Liver (tissue), 9 donors: ENCODE data around the gene FMR1. TPM values are rescaled to one million over a fixed set of nuclear protein-coding genes. Genes with fewer than 3 reads are reported as not detected.

ENCODE experiments used
- DNase-seq: peaks from one replicate; pipeline ENCODE4 v3.0.0-alpha.2; 2017; ENCODE audit warnings: low spot score
- H3K27ac ChIP-seq, 2 donors: one replicate each; pipeline ENCODE4 v1.7.0; 2013; ENCODE audit warnings: inconsistent platforms in 2 of 2, low read length in 2 of 2, control low read depth in 1 of 2, low read depth in 1 of 2, mild to moderate bottlenecking in 1 of 2
- H3K27me3 ChIP-seq, 4 donors: one replicate each; pipeline versions ENCODE4 v1.6.1 to v1.7.0; 2013; ENCODE audit warnings: low read length in 3 of 4, inconsistent platforms in 1 of 4, mild to moderate bottlenecking in 1 of 4, moderate library complexity in 1 of 4; ENCODE audit not compliant: control insufficient read depth in 4 of 4, insufficient read depth in 4 of 4
- H3K36me3 ChIP-seq, 4 donors: one replicate each; pipeline versions ENCODE4 v1.6.1 to v1.7.0; 2013; ENCODE audit warnings: low read length in 3 of 4, mild to moderate bottlenecking in 3 of 4, low read depth in 1 of 4, moderate library complexity in 1 of 4; ENCODE audit not compliant: control insufficient read depth in 4 of 4, insufficient read depth in 3 of 4
- H3K4me1 ChIP-seq, 4 donors: one replicate each; pipeline versions ENCODE4 v1.6.1 to v1.7.0; 2013; ENCODE audit warnings: low read length in 3 of 4, mild to moderate bottlenecking in 3 of 4, moderate library complexity in 1 of 4; ENCODE audit not compliant: control insufficient read depth in 4 of 4, insufficient read depth in 4 of 4
- H3K4me3 ChIP-seq, 3 donors: one replicate each; pipeline versions ENCODE4 v1.6.1 to v1.7.0; 2013; ENCODE audit warnings: low read length in 3 of 3, control low read depth in 1 of 3, low read depth in 1 of 3, mild to moderate bottlenecking in 1 of 3
- H3K9ac ChIP-seq, 2 donors: one replicate each; pipeline ENCODE4 v1.7.0; 2013; ENCODE audit warnings: low read length in 2 of 2, mild to moderate bottlenecking in 2 of 2, moderate library complexity in 2 of 2, control low read depth in 1 of 2, low read depth in 1 of 2
- H3K9me3 ChIP-seq, 4 donors: one replicate each; pipeline versions ENCODE4 v1.6.1 to v1.7.0; 2013; ENCODE audit warnings: low read length in 3 of 4; ENCODE audit not compliant: control insufficient read depth in 4 of 4
- EGR1 ChIP-seq, 2 donors: IDR thresholded peaks; 2 replicates each; pipeline ENCODE4 v1.6.1; 2016 to 2018; ENCODE audit warnings: antibody characterized with exemption in 2 of 2, low read depth in 2 of 2
- FOXA1 ChIP-seq: IDR thresholded peaks from 2 replicates; pipeline ENCODE4 v1.6.1; 2016; ENCODE audit warnings: antibody characterized with exemption
- FOXA2 ChIP-seq: IDR thresholded peaks from 2 replicates; pipeline ENCODE4 v1.6.1; 2016; ENCODE audit warnings: antibody characterized with exemption
- GABPA ChIP-seq, 2 donors: IDR thresholded peaks in 1 of 2; conservative IDR thresholded peaks in 1 of 2; 2 replicates each; pipeline ENCODE4 v1.6.1; 2016; ENCODE audit warnings: antibody characterized with exemption in 2 of 2, mild to moderate bottlenecking in 1 of 2, moderate library complexity in 1 of 2
- HNF4A ChIP-seq, 2 donors: conservative IDR thresholded peaks; 2 replicates each; pipeline ENCODE4 v1.6.1; 2016; ENCODE audit warnings: antibody characterized with exemption in 2 of 2, mild to moderate bottlenecking in 2 of 2
- HNF4G ChIP-seq: IDR thresholded peaks from 2 replicates; pipeline ENCODE4 v1.6.1; 2016; ENCODE audit warnings: antibody characterized with exemption
- JUND ChIP-seq, 2 donors: IDR thresholded peaks; 2 replicates each; pipeline ENCODE4 v1.6.1; 2016; ENCODE audit warnings: antibody characterized with exemption in 2 of 2
- NR2F2 ChIP-seq: IDR thresholded peaks from 2 replicates; pipeline ENCODE4 v1.6.1; 2016; ENCODE audit warnings: antibody characterized with exemption
- RAD21 ChIP-seq, 2 donors: IDR thresholded peaks; 2 replicates each; pipeline ENCODE4 v1.6.1; 2016; ENCODE audit warnings: antibody characterized with exemption in 2 of 2, mild to moderate bottlenecking in 2 of 2
- RXRA ChIP-seq, 2 donors: IDR thresholded peaks; 2 replicates each; pipeline ENCODE4 v1.6.1; 2017 to 2018; ENCODE audit warnings: antibody characterized with exemption in 2 of 2, mild to moderate bottlenecking in 1 of 2
- SP1 ChIP-seq: IDR thresholded peaks from 2 replicates; pipeline ENCODE4 v1.6.1; 2018; ENCODE audit warnings: antibody characterized with exemption, mild to moderate bottlenecking
- TAF1 ChIP-seq: conservative IDR thresholded peaks from 2 replicates; pipeline ENCODE4 v1.6.1; 2016; ENCODE audit warnings: antibody characterized with exemption, mild to moderate bottlenecking
- YY1 ChIP-seq: IDR thresholded peaks from 2 replicates; pipeline ENCODE4 v1.6.1; 2016; ENCODE audit warnings: antibody characterized with exemption, mild to moderate bottlenecking
- WGBS: extraction: QIAGEN DNeasy Blood & Tissue Kit; methylation state at CpG from one replicate; pipeline ENCODE4 v1.1.7; 2013; 5-methylcytosine and 5-hydroxymethylcytosine counted together
- polyA plus RNA-seq, 2 donors: library from polyadenylated mRNA; stranded (reverse) in 1 of 2; unstranded in 1 of 2; fragments of 200-250 nt in 1 of 2; fragments of >200 nt in 1 of 2; fragmentation: Nextera tagmentation in 1 of 2; extraction: Ambion mirVana in 1 of 2; gene quantifications; one replicate each; pipeline versions ENCODE4 v1.2.1 to v1.2.3, GENCODE V29; 2013 to 2015
- total RNA-seq, 2 donors: library from RNA; depleted of rRNA; stranded (reverse); fragments of >200 nt; gene quantifications; one replicate each; pipeline ENCODE4 v1.2.3, GENCODE V29; 2014
- TF ChIP-seq, protein P1 (sequence below): IDR thresholded peaks from 2 replicates; pipeline ENCODE4 v1.6.1; 2016; ENCODE audit warnings: antibody characterized with exemption
- TF ChIP-seq, protein P2 (sequence below): IDR thresholded peaks from 2 replicates; pipeline ENCODE4 v1.6.1; 2016; ENCODE audit warnings: antibody characterized with exemption
- TF ChIP-seq, protein P3 (sequence below): IDR thresholded peaks from 2 replicates; pipeline ENCODE4 v1.6.1; 2016; ENCODE audit warnings: antibody characterized with exemption, mild to moderate bottlenecking
- TF ChIP-seq, protein P4 (sequence below): IDR thresholded peaks from 2 replicates; pipeline ENCODE4 v1.6.1; 2016; ENCODE audit warnings: antibody characterized with exemption
- TF ChIP-seq, protein P5 (sequence below): fragments of 150-350 bp; IDR thresholded peaks from 2 replicates; pipeline ENCODE4 v1.5.1; 2017; ENCODE audit warnings: improper control_type of control experiment, low read depth, low read length; ENCODE audit not compliant: missing input control
- donor health status: healthy.
- donor health status: healthy.
- donor health status: healthy.
- donor health status: healthy.
- donor health status: healthy.

Gene FMR1
- total and polyA plus RNA-seq, 4 donors: 10.9 to 29.4 (median 16.8) TPM

DNA sequence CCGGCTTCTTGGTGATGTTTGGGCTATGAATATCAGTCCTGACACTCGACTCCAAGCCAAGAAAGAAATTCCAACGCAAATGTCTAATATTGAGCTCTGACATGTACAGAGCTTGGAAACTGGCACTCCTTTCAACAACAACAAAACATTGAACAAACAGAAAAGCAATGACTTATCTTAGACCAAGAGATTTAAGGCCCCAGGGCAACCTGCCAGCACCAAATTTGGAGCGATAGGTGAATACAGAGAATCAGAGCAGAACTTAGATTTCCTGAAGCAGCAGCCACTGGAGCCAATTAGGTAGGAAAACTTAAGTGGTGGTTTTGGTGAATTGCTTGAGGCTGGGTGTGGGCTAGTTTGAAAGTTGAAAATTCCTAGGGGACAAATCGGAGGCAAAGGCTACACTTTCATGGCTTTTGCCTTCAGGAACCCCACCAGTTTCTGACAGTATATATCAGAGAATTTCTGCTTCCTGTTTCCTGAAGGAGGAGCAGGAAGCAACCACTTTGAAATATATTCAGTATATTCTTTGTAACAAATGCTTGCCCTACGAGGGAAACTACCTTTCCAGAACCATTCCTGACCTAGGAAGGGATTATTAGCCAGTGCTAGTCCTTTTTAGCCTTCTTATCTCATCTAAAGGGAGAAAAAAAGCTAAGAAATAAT lies 10.1 kb upstream of the FMR1 start:
- H3K9me3 ChIP-seq: no peaks in the 10 kb centered on the region
- H3K27ac ChIP-seq: no peak overlapping the region
- TF ChIP-seq EGR1 (IDR thresholded peaks at IDR 0.05; ENCODE audit: low read depth in 2 of 2) (no peak), RAD21 (IDR thresholded peaks at IDR 0.05) (no peak), JUND (IDR thresholded peaks at IDR 0.05) (no peak), HNF4G (no peak), TAF1 (no peak), NR2F2 (no peak), FOXA1 (no peak), FOXA2 (no peak), HNF4A (conservative IDR thresholded peaks at IDR 0.05) (no peak), GABPA (IDR thresholded peaks at IDR 0.05 in 1 of 2, conservative IDR thresholded peaks at IDR 0.05 in 1 of 2) (no peak)
- TF ChIP-seq, protein P1, sequence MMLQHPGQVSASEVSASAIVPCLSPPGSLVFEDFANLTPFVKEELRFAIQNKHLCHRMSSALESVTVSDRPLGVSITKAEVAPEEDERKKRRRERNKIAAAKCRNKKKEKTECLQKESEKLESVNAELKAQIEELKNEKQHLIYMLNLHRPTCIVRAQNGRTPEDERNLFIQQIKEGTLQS: no peak
- TF ChIP-seq, protein P2, sequence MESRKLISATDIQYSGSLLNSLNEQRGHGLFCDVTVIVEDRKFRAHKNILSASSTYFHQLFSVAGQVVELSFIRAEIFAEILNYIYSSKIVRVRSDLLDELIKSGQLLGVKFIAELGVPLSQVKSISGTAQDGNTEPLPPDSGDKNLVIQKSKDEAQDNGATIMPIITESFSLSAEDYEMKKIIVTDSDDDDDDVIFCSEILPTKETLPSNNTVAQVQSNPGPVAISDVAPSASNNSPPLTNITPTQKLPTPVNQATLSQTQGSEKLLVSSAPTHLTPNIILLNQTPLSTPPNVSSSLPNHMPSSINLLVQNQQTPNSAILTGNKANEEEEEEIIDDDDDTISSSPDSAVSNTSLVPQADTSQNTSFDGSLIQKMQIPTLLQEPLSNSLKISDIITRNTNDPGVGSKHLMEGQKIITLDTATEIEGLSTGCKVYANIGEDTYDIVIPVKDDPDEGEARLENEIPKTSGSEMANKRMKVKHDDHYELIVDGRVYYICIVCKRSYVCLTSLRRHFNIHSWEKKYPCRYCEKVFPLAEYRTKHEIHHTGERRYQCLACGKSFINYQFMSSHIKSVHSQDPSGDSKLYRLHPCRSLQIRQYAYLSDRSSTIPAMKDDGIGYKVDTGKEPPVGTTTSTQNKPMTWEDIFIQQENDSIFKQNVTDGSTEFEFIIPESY: no peak
- H3K4me3 ChIP-seq: no peak overlapping the region
- H3K4me1 ChIP-seq: no peaks in the 10 kb centered on the region
- no peak for DNase-seq
- H3K9ac ChIP-seq: no peak overlapping the region
- no peaks in the 10 kb centered on the region for H3K36me3 ChIP-seq
- peaks cover 0 to 2% (median 0%) of the 10 kb centered on the region in 4 donors for H3K27me3 ChIP-seq
- 80% methylated on average over 6 of the region's 6 CpGs for WGBS

DNA sequence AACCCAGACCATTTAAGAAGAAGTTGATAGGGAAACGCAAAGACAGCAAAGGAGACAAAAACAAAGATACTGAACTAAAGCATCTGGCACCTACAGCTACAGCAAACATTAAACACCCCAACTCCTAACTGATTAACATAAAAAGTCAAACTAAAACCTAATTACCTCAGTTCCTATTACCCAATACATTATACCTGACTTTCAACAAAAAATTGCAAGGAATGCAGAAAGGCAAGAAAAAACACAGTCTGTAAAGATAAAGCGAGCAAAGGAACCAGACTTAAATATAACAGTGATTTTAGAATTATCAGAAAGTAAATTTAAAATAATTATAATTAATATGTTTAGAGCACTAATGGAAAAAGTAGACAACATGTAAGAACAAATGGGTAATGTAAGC lies 9.4 kb upstream of the FMR1 start:
- no peak for DNase-seq
- Histone ChIP-seq H3K4me1 (no peaks in the 10 kb centered on the region), H3K27ac (no peak overlapping the region), H3K9me3 (no peaks in the 10 kb centered on the region), H3K36me3 (no peaks in the 10 kb centered on the region), H3K4me3 (no peak overlapping the region), H3K27me3 (peaks cover 0 to 2% (median 0%) of the 10 kb centered on the region in 4 donors), H3K9ac (no peak overlapping the region)
- 96% methylated on average over 2 of the region's 2 CpGs for WGBS
- TF ChIP-seq SP1 (no peak), NR2F2 (no peak), HNF4A (conservative IDR thresholded peaks at IDR 0.05) (no peak), FOXA1 (no peak), YY1 (no peak), EGR1 (IDR thresholded peaks at IDR 0.05; ENCODE audit: low read depth in 2 of 2) (no peak), TAF1 (no peak), RXRA (IDR thresholded peaks at IDR 0.05) (no peak), GABPA (IDR thresholded peaks at IDR 0.05 in 1 of 2, conservative IDR thresholded peaks at IDR 0.05 in 1 of 2) (no peak), HNF4G (no peak)
- TF ChIP-seq, protein P3, sequence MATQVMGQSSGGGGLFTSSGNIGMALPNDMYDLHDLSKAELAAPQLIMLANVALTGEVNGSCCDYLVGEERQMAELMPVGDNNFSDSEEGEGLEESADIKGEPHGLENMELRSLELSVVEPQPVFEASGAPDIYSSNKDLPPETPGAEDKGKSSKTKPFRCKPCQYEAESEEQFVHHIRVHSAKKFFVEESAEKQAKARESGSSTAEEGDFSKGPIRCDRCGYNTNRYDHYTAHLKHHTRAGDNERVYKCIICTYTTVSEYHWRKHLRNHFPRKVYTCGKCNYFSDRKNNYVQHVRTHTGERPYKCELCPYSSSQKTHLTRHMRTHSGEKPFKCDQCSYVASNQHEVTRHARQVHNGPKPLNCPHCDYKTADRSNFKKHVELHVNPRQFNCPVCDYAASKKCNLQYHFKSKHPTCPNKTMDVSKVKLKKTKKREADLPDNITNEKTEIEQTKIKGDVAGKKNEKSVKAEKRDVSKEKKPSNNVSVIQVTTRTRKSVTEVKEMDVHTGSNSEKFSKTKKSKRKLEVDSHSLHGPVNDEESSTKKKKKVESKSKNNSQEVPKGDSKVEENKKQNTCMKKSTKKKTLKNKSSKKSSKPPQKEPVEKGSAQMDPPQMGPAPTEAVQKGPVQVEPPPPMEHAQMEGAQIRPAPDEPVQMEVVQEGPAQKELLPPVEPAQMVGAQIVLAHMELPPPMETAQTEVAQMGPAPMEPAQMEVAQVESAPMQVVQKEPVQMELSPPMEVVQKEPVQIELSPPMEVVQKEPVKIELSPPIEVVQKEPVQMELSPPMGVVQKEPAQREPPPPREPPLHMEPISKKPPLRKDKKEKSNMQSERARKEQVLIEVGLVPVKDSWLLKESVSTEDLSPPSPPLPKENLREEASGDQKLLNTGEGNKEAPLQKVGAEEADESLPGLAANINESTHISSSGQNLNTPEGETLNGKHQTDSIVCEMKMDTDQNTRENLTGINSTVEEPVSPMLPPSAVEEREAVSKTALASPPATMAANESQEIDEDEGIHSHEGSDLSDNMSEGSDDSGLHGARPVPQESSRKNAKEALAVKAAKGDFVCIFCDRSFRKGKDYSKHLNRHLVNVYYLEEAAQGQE: no peak
- TF ChIP-seq, protein P4, sequence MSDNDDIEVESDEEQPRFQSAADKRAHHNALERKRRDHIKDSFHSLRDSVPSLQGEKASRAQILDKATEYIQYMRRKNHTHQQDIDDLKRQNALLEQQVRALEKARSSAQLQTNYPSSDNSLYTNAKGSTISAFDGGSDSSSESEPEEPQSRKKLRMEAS: no peak
- TF ChIP-seq, protein P2: no peak
- TF ChIP-seq, protein P1: no peak
- TF ChIP-seq, protein P5, sequence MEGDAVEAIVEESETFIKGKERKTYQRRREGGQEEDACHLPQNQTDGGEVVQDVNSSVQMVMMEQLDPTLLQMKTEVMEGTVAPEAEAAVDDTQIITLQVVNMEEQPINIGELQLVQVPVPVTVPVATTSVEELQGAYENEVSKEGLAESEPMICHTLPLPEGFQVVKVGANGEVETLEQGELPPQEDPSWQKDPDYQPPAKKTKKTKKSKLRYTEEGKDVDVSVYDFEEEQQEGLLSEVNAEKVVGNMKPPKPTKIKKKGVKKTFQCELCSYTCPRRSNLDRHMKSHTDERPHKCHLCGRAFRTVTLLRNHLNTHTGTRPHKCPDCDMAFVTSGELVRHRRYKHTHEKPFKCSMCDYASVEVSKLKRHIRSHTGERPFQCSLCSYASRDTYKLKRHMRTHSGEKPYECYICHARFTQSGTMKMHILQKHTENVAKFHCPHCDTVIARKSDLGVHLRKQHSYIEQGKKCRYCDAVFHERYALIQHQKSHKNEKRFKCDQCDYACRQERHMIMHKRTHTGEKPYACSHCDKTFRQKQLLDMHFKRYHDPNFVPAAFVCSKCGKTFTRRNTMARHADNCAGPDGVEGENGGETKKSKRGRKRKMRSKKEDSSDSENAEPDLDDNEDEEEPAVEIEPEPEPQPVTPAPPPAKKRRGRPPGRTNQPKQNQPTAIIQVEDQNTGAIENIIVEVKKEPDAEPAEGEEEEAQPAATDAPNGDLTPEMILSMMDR: no peak
